MG63 (cell line): ENCODE measurements around the gene TSSK6. TPM values are rescaled to one million over a fixed set of nuclear protein-coding genes. Genes with fewer than 3 reads are reported as not detected.
A peak's percentile ranks its signal among the peaks of the same experiment; 100 is the strongest.

Experiments used
- DNase-seq: peaks from one replicate; pipeline ENCODE4 v3.0.0-alpha.2; 2020
- H3K27me3 ChIP-seq: fragments of 250-450 bp; sonication (Bioruptor Pico); 2 replicates; pipeline ENCODE4 v1.5.1; 2020; ENCODE audit warnings: mild to moderate bottlenecking, moderate library complexity
- H3K36me3 ChIP-seq: fragments of 250-450 bp; sonication (Bioruptor Pico); 2 replicates; pipeline ENCODE4 v1.5.1; 2020; ENCODE audit warnings: mild to moderate bottlenecking, moderate library complexity
- H3K4me3 ChIP-seq: fragments of 250-450 bp; sonication (Bioruptor Pico); 2 replicates; pipeline ENCODE4 v1.5.1; 2020; ENCODE audit warnings: mild to moderate bottlenecking, moderate library complexity
- H3K9me3 ChIP-seq: fragments of 250-450 bp; sonication (Bioruptor Pico); 2 replicates; pipeline ENCODE4 v1.5.1; 2020; ENCODE audit warnings: mild to moderate bottlenecking, moderate library complexity
- total RNA-seq: library from RNA; depleted of rRNA; stranded (reverse); fragments of >200 nt; shearing (Covaris generic); gene quantifications from 2 replicates; pipeline ENCODE4 v1.2.3, GENCODE V29; 2014; ENCODE audit warnings: low replicate concordance

Gene TSSK6
- total RNA-seq, 1 experiment from 2014 or later: 9.0 TPM

DNA sequence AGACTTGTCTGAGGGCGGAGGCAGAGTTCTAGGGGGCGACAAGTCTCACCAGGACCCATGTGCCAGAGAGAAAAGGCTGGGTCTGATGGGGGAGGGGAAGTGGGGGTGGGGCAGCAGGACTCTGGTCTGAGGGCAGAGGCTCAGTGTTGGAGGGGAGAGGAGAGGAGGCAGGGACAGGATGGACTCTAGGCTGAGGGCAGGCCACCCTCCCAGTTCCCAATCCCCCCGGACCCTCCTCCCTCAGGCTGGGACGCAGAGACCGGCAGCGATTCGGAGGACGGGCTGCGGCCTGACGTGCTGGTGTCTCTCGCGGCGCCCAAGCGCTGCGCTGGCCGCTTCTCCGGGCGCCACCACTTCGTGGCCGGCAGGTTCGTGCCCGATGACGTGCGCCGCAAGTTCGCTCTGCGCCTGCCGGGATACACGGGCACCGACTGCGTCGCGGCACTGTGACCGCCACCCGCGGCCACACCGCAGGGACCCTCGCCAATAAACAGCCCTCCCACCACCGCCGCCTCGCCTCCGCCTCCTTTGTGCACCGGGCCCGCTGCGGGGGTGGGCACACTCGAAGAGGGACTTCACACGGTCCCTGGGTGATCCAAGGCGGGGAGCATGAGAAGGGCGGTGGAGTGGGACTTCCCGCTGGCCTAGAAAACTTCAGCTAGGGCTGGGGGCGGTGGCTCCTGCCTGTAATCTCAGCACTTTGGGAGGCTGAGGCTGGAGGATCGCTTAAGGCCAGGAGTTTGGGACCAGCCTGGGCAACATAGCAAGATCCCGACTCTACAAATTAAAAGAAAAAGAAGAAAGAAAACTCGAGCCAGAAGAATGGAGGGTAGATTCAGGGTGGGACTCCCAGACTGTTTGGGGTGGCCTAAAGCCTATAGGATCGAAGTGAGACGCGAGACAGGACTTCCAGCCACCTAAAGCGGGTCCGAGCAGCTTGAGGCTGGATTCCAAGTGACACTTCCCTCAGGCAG is 22.0 kb upstream of the TSSK6 start:
- Histone ChIP-seq H3K4me3 (no peak overlapping the region), H3K36me3 (peaks cover 11% of the 10 kb centered on the region), H3K27me3 (no peaks in the 10 kb centered on the region), H3K9me3 (no peaks in the 10 kb centered on the region)
- DNase-seq: no peak

DNA sequence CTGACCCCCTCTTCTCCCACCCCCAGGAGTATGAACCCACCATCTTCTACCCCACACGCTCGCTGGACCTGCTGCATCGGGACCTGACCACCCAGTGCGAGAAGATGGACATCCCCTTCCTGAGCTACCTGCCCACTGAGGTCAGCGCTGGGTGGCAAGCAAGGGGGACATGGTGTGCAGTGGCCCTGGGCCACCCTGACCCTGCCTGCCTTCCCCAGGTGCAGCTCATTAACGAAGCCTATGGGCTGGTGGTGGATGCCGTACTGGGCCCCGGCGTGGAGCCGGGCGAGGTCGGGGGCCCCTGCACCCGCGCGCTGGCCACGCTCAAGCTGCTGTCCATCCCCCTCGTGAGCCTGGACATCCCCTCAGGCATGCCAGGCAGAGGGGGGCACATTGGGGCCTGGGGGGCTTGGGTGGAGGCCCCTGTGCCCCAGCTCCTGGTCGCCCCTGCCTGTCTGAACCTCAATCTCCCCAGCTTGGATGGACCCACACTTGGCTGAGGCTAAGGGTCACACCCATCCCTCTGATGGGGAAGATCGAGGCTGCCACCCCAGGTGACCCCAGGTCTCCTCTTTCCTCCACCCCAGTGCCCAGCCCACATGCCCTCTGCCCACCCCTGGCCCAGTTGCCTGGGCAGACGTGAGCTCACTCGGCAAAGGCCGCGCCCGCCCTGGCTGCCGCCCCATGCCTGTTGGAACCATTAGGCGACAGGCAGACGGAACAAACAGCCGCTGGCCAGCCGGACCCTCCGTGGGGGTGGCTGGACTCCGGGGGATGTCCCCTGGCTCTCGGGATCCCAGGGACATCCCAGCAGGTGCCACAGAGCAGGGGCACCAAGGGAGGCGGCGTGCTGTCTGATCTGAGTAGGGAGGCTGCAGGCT is 20.2 kb upstream of the TSSK6 start:
- no peak overlapping the region for H3K4me3 ChIP-seq
- peaks cover 18% of the 10 kb centered on the region for H3K36me3 ChIP-seq
- no peaks in the 10 kb centered on the region for H3K27me3 ChIP-seq
- no peak for DNase-seq
- H3K9me3 ChIP-seq: no peaks in the 10 kb centered on the region

DNA sequence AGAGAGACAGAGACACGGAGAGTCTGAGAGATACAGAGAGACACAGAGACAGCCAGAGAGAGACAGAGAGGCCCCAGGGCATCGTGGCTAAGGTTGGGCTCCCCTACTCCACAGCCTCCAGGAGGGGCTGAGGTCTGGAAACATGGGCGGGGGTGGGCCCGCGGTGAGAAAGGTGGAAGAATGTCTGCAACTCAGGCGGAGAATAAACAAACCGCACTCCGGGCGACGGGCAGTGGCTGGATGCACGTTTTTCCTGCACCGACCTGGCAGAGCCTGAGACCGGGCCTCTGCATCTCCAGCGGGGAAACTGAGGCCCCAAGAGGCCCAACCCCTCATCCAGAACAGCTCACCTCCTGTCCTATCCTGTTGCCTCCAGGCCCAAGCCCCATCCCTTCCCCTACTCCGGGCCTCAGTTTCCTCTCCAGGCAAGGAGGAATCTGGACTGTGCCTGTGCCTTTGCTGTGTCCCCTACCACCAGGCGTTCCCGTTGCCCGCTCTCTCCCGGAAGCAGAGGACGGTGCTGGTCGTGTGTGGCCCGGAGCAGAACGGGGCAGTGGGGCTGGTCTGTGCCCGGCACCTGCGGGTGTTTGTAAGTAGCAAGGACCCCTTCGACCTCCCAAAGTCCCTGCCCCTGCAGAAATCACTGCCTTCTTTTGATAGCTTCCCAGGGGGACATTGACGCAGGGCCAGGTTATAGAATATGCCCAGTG is 19.4 kb upstream of the TSSK6 start:
- DNase-seq: no peak
- Histone ChIP-seq H3K4me3 (no peak overlapping the region), H3K27me3 (no peaks in the 10 kb centered on the region), H3K9me3 (no peaks in the 10 kb centered on the region), H3K36me3 (peaks cover 18% of the 10 kb centered on the region)

DNA sequence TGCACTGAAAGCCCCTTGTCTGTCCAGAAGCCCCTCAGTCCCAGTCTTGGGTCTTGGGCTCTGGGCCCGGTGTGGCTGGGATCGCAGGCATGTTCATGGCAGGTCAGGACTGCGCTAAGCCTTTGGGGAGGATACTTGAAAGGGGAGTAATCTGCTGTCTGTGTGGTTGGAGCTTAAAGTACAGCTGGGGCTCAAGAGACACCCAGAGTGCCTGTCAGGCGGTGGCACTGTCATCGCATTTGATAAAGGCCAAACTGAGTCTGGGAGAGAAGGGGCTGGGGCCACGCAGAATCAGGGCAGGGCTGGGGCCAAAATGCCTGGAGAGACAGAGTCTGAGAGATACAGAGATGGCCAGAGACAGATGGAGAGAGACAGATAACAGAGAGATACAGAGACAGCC is 18.5 kb upstream of the TSSK6 start:
- Histone ChIP-seq H3K9me3 (no peaks in the 10 kb centered on the region), H3K4me3 (no peak overlapping the region), H3K36me3 (peaks cover 25% of the 10 kb centered on the region), H3K27me3 (no peaks in the 10 kb centered on the region)
- no peak for DNase-seq

DNA sequence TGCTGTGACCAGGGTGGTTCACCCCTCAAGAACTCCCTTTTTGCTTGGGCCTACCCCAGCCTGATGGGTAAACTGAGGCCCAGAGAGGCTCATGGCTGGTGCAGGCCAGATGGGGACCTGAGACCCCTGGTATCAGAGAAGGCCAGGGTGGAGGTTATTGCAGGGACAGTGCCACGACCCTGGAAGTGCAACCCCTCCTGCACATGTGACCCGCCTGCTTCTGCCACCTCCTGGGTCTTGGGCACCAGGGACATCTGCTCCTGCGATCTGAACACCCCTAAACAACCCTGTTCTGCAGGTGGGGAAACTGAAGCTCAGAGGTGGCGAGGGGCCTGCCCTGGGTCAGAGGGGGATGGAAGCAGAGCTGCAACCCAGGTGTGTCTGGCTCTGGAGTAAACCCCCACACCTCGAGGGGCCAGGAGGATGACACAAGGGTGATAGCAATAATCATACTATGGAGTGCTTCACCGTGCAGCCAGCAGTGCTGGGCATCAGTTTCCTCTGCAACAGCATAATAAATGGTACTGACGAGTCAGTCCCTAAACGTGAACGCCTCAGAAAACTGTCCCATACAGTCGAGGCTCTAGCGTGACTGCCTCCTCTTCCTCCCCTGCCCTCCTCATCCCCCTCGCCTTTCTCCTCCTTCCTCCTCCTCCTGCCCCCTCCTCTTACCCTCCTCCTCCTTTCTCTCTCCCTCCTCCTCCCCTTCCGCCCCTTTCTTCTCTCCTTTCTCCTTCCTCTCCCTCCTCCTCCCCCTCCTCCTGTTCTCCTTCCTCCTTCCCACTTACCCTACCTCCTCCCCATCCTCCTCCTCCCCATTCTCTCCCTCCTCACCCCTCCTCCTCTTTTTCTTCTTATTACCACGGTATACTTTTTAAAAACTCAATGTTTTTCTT is 17.7 kb upstream of the TSSK6 start:
- Histone ChIP-seq H3K36me3 (peaks cover 30% of the 10 kb centered on the region), H3K9me3 (no peaks in the 10 kb centered on the region), H3K4me3 (no peak overlapping the region), H3K27me3 (no peaks in the 10 kb centered on the region)
- no peak for DNase-seq

DNA sequence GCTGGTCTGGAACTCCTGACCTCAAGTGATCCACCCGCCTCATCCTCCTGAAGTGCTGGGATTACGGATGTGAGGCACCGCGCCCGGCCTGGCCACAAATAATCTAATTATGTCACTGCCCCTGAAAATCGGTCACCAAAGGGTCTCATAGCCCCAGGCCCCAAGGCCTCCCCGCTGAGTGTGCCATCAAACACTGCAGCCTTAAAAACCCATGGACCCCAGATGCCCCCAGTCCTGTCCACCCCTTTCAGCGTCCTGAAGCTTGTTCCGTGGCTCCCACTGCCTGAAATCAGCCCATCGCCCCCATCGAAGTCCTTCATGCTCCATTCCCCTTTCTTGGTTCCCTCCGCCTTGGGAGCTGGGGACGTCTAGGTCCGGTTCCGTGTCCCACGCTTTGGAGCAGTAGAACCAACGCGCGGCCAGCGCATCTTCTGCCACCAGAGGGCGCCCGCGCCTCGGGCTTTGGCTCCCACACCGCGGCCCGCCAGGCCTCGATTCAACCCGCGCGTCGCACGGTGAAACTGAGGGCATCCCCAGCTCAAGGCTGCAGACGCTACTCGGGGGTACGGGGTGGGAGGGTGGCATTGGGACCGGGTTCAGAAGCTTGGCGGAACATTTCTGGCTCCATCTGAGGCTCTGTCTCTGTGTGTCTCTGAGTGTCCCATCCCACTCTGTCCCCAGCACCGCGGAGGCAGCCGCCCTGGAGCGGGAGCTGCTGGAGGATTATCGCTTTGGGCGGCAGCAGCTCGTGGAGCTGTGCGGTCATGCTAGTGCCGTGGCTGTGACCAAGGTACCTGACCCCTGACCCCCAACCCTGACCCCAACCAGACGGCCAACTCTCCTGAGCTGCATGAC is 16.8 kb upstream of the TSSK6 start:
- peaks cover 39% of the 10 kb centered on the region for H3K36me3 ChIP-seq
- no peaks in the 10 kb centered on the region for H3K9me3 ChIP-seq
- no peak overlapping the region for H3K4me3 ChIP-seq
- H3K27me3 ChIP-seq: no peaks in the 10 kb centered on the region
- peak; percentile 72 for DNase-seq

DNA sequence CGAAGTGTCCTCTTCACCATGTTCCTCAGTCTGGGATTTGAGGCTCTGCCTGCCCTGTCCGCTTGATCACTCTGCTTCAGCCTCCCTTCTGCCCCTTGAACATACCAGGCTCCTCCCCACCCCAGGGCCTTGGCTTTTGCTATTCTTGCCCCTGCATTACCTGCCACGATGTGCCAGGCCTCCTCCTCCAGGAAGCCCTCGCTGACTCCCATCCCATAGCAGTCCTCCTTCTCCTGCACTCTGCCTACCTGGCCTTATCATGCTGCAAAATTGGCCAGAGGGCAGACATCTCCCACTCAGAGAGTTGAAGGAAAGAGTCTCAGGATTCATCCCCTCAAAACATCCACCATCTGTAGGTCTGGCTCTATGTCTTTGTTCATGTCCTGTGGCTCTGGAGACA is 15.5 kb upstream of the TSSK6 start:
- no peak for DNase-seq
- H3K4me3 ChIP-seq: no peak overlapping the region

DNA sequence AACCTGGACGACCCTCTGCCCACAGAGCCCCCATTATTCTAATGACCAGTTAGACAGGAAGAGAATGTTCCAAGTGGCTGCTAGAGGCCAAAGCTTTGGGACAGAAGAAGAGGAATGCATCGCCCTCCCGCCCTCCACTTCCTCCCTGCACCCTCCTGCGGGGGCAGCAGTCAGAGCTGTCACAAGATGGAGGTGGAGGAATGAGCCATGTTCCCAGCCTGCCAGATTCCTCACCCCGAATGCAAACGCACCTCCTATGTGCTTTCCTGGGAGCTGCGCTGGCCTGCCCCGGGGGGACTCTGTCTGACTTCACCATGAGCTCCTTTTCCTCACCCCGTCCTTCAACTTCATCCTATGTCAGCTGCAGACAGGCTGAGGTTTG is 15.1 kb upstream of the TSSK6 start:
- H3K27me3 ChIP-seq: no peaks in the 10 kb centered on the region
- H3K4me3 ChIP-seq: no peak overlapping the region
- H3K9me3 ChIP-seq: no peaks in the 10 kb centered on the region
- DNase-seq: no peak
- H3K36me3 ChIP-seq: peaks cover 51% of the 10 kb centered on the region

More for the DNA sequence above, 15.5 kb upstream of the TSSK6 start:
- Histone ChIP-seq H3K27me3 (no peaks in the 10 kb centered on the region), H3K36me3 (peaks cover 49% of the 10 kb centered on the region), H3K9me3 (no peaks in the 10 kb centered on the region)

DNA sequence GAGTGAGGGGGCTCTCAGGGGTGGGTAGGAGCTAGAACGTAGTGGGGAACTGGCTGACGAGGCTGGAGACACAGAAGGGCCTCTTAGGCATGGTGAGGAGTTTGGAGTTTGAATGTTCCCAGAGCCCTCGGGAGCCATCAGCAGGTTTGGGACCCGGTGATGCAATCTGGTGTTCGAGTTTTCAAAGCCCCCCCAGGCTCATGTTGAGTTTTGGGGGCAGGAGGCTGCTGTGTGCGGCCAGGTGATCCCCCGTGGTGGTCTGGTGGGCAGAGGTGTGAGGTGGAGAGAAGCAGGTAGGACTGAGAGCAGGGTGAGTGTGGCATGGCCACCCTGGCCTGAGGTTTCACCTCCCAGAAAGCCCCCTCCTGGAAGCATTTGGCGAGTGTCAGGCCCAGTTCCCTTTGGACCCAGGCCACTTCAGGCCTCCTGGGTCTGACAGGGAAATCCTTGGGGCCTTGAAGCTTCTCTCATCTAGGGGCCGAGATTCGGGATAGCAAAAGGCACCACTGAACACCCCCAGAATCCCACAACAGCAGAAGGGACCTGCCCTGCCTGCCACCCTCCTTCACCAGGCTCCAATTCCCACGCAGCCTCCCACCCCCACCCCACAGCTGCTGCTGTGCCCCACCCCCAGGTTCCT is 14.6 kb upstream of the TSSK6 start:
- Histone ChIP-seq H3K27me3 (no peaks in the 10 kb centered on the region), H3K4me3 (no peak overlapping the region), H3K9me3 (no peaks in the 10 kb centered on the region), H3K36me3 (peaks cover 55% of the 10 kb centered on the region)
- no peak for DNase-seq

DNA sequence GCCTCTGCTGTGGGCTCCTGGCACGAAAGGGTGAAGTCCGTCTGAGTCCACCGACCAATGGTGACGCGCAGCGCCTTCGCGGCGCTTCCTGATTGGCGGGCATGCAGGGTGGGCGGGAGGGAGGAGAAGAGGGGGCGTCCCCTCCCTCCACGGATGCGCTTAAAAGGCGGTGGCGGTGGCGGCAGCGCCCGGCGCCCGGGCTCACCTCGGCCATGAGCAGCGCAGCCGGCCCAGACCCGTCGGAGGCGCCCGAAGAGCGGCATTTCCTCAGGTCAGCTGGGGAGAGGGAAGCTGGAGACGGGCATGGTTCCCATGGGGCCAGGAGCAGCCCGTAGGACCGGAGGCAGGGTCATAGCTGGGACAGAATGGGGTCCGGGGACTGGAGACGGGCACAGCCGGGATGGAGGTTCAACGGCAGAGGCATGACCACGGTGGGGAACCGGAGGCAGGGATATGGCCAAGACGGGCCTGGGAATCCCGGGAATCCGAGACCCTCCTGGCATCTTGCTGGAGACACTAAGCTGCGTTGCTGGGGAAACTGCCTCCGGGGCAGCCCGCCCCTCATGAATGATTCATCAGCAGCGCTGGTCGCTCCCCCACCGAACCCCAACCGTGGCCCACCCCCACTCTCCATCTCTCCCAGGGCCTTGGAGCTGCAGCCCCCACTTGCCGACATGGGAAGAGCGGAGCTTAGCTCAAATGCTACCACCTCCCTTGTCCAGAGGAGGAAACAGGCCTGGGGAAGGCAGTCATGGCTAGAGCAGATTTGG is 13.6 kb upstream of the TSSK6 start, which contains the start of gene YJEFN3:
TSS of gene YJEFN3 (plus strand) at position 191 of the 770 bp plus-strand sequence. CDS start at position 213, 22 bp downstream.
- H3K9me3 ChIP-seq: no peaks in the 10 kb centered on the region
- H3K4me3 ChIP-seq: no peak within 1 kb of the TSS
- DNase-seq: no peak
- no peaks in the 10 kb centered on the region for H3K27me3 ChIP-seq
- peaks cover 65% of the 10 kb centered on the region for H3K36me3 ChIP-seq

DNA sequence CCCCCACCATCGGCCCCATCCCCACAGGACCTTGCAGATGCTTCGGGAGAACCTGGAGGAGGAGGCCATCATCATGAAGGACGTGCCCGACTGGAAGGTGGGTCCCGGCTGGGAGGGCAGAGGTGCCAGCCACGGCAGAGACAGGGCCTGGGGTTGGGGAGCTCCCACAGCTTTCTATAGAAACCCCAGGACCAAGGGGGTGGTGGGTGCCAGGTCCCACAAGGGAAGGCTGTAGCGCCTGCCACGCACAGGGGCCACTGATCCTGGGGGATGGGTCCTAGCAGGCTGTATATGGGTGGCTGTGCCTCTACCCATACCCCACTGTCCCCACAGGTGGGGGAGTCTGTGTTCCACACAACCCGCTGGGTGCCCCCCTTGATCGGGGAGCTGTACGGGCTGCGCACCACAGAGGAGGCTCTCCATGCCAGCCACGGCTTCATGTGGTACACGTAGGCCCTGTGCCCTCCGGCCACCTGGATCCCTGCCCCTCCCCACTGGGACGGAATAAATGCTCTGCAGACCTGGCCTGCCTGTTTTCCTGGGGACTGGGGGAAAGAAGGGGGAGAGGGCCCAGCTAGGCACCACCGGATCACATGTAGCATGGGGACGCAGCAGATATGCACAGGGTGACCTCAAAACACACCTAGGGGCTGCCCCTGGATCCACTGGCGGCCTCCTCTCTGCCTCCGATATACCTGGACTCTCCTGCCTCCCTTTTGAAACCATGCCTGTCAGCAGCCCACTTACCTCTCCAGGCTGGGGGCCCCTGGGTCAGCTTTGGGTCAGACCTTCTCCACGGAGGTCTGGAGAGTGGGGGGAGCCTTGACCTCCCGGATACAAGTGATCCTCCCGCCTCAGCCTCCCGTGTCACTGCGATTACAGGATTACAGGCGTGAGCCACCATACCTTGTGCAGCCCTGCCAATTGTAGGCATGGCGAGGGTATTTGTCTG is 12.6 kb upstream of the TSSK6 start:
- H3K27me3 ChIP-seq: no peaks in the 10 kb centered on the region
- H3K9me3 ChIP-seq: no peaks in the 10 kb centered on the region
- no peak for DNase-seq
- H3K4me3 ChIP-seq: no peak overlapping the region
- peaks cover 69% of the 10 kb centered on the region for H3K36me3 ChIP-seq

DNA sequence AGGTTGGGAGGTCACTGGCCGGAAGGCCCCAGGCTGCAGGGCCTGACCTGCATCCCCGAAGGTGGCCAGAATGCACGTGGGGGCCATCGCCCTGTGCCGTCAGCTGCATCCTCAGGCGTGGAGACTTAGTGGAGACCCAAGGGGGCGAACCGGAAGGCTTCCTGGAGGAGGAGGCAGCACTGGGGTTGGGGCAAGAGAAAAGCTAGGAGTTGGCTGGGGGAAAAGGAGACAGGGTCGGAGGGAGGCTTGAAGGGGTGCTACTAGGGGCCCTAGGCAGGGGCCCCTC is 12.0 kb upstream of the TSSK6 start:
- Histone ChIP-seq H3K27me3 (no peaks in the 10 kb centered on the region), H3K4me3 (no peak overlapping the region), H3K36me3 (peaks cover 67% of the 10 kb centered on the region), H3K9me3 (no peaks in the 10 kb centered on the region)
- no peak for DNase-seq

DNA sequence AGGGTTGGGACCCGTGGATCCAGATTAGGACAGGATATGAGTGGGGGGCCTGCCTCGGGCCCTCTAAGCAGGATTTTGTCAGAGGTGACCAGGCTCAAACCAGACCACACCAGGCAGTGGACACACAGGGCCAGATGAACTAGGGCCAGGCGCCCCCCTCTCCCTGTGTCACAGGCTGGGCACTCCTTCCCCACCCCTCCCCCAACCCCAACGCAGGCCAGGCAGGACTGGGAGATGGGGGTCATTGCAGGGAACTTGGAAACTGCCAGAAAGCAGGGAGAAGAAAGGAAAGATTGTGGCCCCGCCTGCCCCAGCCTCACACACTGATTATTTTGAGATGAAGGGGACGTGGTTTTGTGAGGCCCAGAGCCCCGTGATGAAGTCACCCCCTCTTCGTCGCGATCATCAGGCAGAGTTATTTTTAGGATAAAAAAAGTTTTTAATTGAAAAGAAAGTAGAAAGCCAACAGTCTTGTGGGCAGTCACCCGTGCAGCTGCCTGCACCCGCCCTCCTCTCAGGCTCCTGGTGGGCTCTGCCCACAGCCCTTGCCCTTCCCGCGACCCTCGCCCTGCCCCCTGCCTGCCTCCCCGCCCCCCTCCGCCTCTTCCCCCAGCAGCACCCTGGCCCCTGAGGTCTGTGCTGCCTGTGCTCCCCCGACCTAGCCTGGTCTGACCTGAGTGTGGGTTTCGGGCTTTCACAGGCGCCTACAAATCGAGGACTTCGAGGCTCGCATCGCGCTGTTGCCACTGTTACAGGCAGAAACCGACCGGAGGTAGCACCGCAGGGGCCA is 11.4 kb upstream of the TSSK6 start:
- Histone ChIP-seq H3K9me3 (no peaks in the 10 kb centered on the region), H3K4me3 (no peak overlapping the region), H3K27me3 (no peaks in the 10 kb centered on the region), H3K36me3 (peaks cover 66% of the 10 kb centered on the region)
- DNase-seq: no peak
